Calu3 (cell line): ENCODE data around the gene APOBEC3H. TPM values are rescaled to one million over a fixed set of nuclear protein-coding genes. Genes with fewer than 3 reads are reported as not detected.
"Not testable (repeated sequence)": the region's sequence is repeated elsewhere in the genome, so short reads cannot be mapped to it uniquely, and the experiment has no call there.

Source experiments
- BruUV-seq: library from RNA; stranded (reverse); fragments of 400-500 nt; replicated peaks from 2 replicates; lab custom pipeline; 2021; lab: Mats Ljungman, UMichigan
- CTCF ChIA-PET: fragments of 300-600 bp; sonication (Branson Sonifier 250); formaldehyde crosslinking; loops from one replicate; lab custom pipeline; 2022; ENCODE audit warnings: antibody characterized with exemption; lab: Charles Lee
- DNase-seq: peaks from one replicate; pipeline ENCODE4 v3.0.0; 2022
- H3K27ac Mint-ChIP-seq: one replicate; pipeline ENCODE4 v1.8.0; 2022; ENCODE audit warnings: mixed read lengths; ENCODE audit not compliant: unreplicated experiment
- H3K27me3 Mint-ChIP-seq: one replicate; pipeline ENCODE4 v1.8.0; 2022; ENCODE audit warnings: mixed read lengths; ENCODE audit not compliant: unreplicated experiment
- H3K36me3 Mint-ChIP-seq: one replicate; pipeline ENCODE4 v1.8.0; 2022; ENCODE audit warnings: mild to moderate bottlenecking, moderate library complexity, mixed read lengths; ENCODE audit not compliant: insufficient read depth, unreplicated experiment
- H3K4me1 Mint-ChIP-seq: one replicate; pipeline ENCODE4 v1.8.0; 2022; ENCODE audit warnings: mild to moderate bottlenecking, low read depth, mixed read lengths; ENCODE audit not compliant: unreplicated experiment
- H3K4me3 Mint-ChIP-seq: one replicate; pipeline ENCODE4 v1.8.0; 2022; ENCODE audit warnings: mild to moderate bottlenecking, low read depth, moderate library complexity, mixed read lengths; ENCODE audit not compliant: unreplicated experiment
- H3K9me3 Mint-ChIP-seq: one replicate; pipeline ENCODE4 v1.8.0; 2022; ENCODE audit warnings: low read depth, mixed read lengths; ENCODE audit not compliant: unreplicated experiment
- intact Hi-C: fragments of 100-400 bp; cut with micrococcal nuclease; formaldehyde crosslinking; loops from one replicate; pipeline ENCODE4 v1.10.0; 2022; ENCODE audit not compliant: unreplicated experiment
- total RNA-seq: library from RNA; stranded (reverse); gene quantifications from 2 replicates; pipeline ENCODE4 v1.2.3, GENCODE V29; 2022
- TF ChIP-seq, protein P1 (sequence below): fragments of 200-600 bp; IDR thresholded peaks from one replicate; pipeline ENCODE4 v1.8.0; 2022; ENCODE audit warnings: antibody characterized with exemption; ENCODE audit not compliant: unreplicated experiment

Gene APOBEC3H
- total RNA-seq, 1 experiment from 2014 or later = not detected

DNA sequence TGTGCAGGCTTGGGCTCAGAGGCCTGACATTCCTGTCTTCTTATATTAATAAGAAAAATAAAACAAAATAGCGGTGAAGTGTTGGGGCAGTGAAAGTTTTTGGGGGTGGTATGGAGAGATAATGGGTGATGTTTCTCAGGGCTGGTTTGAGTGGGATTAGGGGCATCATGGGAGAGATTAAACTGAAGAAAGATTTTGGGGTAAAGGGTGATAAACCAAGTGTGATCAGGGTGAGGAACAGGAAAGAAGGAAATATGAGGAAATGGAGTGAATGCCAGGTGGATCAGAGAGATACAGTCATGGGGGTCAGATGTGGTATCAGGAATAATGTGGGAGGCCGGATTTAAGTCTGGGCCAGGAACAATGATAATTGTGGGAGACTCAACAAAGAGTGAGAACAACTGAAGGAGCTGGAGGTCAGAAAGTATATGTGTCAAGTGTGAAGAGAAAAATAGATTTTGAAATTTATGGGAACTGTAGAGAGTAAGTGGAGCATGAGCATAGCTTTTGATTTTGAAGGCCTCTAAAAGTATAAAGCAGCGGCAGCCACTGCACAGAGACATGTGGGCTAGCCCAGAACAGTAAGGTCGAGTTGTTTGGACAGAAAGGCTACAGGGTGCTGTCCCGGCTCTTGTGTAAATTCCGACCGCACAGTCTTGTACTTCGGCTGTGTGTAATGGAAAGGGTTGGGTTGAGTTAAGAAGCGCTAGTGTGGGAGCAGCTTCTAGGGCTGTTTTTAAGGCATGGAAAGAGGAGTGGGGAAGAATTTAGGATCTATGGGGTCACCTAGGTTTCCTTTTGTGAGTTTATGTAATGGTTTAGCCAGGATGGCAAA lies 30.4 kb upstream of the APOBEC3H start:
- H3K36me3 Mint-ChIP-seq, H3K4me1 Mint-ChIP-seq, DNase-seq, intact Hi-C loops, H3K27me3 Mint-ChIP-seq, H3K9me3 Mint-ChIP-seq, H3K27ac Mint-ChIP-seq, H3K4me3 Mint-ChIP-seq, BruUV-seq: not testable (repeated sequence)
- CTCF ChIA-PET = interaction anchor here (1.4 kb wide), 1 partner anchor 11 kb away, joined by 3 read pairs; no protein-coding TSS in a partner anchor

DNA sequence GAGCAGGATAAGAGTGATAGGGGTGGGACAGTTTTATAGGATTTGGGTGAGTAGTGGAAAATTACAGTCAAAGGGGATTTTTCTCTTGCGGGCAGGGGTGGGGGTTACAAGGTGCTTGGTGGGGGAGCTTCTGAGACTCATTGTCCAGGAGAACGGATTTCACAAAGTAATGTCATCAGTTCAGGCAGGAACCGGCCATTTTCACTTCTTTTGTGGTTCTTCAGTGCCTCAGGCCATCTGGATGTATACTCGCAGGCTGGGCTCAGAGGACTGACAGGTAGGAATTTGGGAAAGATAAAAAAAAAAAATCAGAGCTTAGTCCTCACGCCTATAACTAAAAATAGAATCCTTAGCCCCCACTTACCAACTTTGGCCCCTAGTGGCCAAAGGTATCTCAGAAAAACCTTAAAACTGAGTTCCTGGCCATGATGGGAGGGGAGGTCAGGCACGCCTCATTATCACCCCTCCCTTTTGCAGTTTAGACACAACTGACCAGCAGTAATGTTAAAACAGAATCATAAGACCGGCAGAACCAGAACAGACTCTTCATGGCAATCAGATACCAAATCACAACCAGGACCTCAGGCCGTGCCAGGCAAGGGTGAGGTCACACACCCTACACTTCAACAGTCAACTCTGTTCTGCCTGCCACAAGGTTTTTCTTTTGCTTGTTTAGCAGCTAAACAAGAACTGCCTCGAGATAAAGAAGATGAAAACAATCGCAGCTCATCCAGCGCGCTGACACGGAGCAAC lies 28.8 kb upstream of the APOBEC3H start:
- Mint-ChIP-seq H3K9me3 (no peaks in the 10 kb centered on the region), H3K36me3 (no peaks in the 10 kb centered on the region), H3K4me1 (no peaks in the 10 kb centered on the region), H3K4me3 (no peak overlapping the region), H3K27me3 (no peaks in the 10 kb centered on the region), H3K27ac (no peak overlapping the region)
- DNase-seq = no peak
- intact Hi-C loops = no loop called here
- BruUV-seq = no TSS peak
- TF ChIP-seq, protein P1, sequence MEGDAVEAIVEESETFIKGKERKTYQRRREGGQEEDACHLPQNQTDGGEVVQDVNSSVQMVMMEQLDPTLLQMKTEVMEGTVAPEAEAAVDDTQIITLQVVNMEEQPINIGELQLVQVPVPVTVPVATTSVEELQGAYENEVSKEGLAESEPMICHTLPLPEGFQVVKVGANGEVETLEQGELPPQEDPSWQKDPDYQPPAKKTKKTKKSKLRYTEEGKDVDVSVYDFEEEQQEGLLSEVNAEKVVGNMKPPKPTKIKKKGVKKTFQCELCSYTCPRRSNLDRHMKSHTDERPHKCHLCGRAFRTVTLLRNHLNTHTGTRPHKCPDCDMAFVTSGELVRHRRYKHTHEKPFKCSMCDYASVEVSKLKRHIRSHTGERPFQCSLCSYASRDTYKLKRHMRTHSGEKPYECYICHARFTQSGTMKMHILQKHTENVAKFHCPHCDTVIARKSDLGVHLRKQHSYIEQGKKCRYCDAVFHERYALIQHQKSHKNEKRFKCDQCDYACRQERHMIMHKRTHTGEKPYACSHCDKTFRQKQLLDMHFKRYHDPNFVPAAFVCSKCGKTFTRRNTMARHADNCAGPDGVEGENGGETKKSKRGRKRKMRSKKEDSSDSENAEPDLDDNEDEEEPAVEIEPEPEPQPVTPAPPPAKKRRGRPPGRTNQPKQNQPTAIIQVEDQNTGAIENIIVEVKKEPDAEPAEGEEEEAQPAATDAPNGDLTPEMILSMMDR = no peak
- CTCF ChIA-PET = no interaction called here

DNA sequence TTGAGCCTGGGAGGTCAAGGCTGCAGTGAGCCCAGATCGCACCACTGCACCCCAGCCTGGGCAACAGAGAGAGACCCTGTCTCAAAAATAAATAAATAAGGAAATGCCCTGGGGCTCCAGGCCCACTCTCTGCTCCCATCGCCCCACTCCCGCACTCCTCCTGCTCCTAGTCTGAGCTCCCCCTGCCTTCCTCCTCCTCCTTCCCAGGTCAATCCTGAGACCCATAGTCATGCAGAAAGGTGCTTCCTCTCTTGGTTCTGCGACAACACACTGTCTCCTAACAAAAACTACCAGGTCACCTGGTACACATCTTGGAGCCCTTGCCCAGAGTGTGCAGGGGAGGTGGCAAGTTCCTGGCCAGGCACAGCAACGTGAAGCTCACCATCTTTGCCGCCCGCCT lies 26.9 kb upstream of the APOBEC3H start:
- intact Hi-C loops = no loop called here
- TF ChIP-seq, protein P1 = no peak
- CTCF ChIA-PET = no interaction called here
- Mint-ChIP-seq H3K4me3 (no peak overlapping the region), H3K27ac (no peak overlapping the region), H3K27me3 (no peaks in the 10 kb centered on the region), H3K9me3 (no peaks in the 10 kb centered on the region), H3K36me3 (no peaks in the 10 kb centered on the region), H3K4me1 (no peaks in the 10 kb centered on the region)
- no peak for DNase-seq
- no TSS peak for BruUV-seq

DNA sequence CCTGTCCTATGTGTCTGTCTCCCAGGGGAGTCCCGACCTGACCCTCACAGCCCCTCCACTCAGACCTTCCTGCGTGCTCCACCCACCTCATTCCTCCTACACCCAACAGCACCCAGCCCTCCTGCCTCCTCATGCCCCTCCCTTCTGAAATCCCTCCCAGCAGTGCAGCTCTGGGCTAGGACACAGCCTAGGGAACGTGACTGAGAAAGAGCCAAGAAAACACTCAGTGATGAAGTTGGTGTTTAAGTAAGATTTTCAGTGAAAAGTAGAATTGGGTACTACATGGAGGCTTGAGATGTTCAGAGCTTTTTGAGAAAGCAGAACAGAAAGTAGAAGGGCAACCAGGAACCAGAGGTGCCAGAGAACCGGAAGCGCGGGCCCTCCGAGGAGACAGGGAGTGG lies 24.5 kb upstream of the APOBEC3H start:
- CTCF ChIA-PET, H3K4me3 Mint-ChIP-seq: not testable (repeated sequence)

DNA sequence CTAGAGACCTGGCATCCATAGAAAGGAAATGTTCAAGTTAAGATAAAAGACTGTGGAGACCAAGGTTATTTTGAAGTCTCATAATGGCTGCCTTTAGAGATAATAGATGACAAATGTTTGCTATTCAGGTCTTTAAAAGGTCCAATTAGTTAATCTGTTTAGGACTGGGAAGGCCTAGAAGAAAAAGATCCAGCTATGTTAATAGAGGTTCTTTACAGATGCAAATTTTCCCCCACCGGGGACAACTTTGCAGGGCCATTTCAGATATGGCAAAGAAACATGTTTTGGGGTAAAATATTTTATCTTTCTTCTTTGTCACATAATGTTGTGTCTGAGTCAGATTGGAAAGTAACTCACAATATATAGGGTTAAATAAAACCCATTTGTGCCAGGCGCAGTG lies 23.1 kb upstream of the APOBEC3H start:
- TF ChIP-seq, protein P1 = no peak
- DNase-seq = no peak
- intact Hi-C loops = no loop called here
- H3K36me3 Mint-ChIP-seq = peaks cover 9% of the 10 kb centered on the region
- BruUV-seq = no TSS peak
- no peak overlapping the region for H3K27ac Mint-ChIP-seq
- no peaks in the 10 kb centered on the region for H3K9me3 Mint-ChIP-seq
- H3K4me3 Mint-ChIP-seq = no peak overlapping the region
- no peaks in the 10 kb centered on the region for H3K27me3 Mint-ChIP-seq
- CTCF ChIA-PET = no interaction called here
- peaks cover 10% of the 10 kb centered on the region for H3K4me1 Mint-ChIP-seq

More for the DNA sequence above, 24.5 kb upstream of the APOBEC3H start:
- intact Hi-C loops, DNase-seq, H3K9me3 Mint-ChIP-seq, H3K27ac Mint-ChIP-seq, H3K27me3 Mint-ChIP-seq, H3K4me1 Mint-ChIP-seq, H3K36me3 Mint-ChIP-seq, BruUV-seq: not testable (repeated sequence)

DNA sequence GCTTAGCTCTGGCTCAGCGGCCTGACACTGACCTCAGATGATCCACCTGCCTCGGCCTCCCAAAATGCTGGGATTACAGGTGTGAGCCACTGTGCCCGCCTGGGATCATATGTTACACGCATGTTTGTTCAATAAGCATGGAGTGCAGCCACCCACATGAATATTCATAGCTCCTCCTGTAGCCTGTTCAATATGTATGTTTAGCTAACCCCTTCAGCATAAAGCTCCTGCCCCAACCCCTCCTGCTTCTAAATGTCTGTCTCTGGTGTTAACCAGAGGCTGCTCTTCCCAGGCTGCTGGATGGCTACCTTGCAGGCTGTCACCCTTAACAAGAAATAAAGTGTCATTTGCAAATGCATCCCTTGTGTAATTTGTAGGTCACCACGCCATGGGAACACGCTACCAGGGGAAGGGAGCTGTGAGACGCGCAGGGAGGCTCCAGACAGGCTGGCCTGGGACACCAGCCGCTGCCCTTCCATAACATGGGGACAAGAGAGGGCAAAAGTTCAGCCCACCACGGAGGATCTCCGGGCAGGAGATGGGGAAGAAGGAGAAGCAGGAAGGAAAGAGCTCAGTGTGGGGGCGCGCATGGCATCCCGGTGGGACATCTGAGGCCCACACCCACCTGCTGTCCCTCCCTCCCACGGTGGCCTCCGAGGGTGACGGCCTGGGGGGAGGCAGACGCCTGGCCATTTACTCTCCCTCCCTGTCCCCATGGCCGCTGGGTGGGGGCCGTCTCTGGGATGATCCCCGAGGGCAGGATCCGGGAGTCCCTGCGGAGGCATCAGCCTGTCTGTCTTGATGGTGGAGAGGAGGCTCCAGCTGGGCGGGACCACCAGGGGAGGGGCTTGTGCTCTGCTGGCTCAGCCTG lies 20.7 kb upstream of the APOBEC3H start:
- DNase-seq, CTCF ChIA-PET: not testable (repeated sequence)
- H3K4me3 Mint-ChIP-seq = peak overlapping the region; percentile 66

More for the DNA sequence above, 20.7 kb upstream of the APOBEC3H start:
- H3K27ac Mint-ChIP-seq = peak overlapping the region; percentile 20
- H3K9me3 Mint-ChIP-seq, H3K36me3 Mint-ChIP-seq, intact Hi-C loops, H3K27me3 Mint-ChIP-seq, H3K4me1 Mint-ChIP-seq, BruUV-seq: not testable (repeated sequence)
